Left ventricle myocardium inferior (tissue), 1 donor: ENCODE results near the gene GRK7. TPM values are rescaled to one million over a fixed set of nuclear protein-coding genes. Genes with fewer than 3 reads are reported as not detected.

Experiments
- DNase-seq: peaks from one replicate; pipeline ENCODE4 v3.0.0-alpha.2; 2020
- H3K27ac ChIP-seq: fragments of 200-600 bp; replicated peaks from 2 replicates; pipeline ENCODE4 v1.8.0; 2021
- H3K27me3 ChIP-seq: fragments of 200-600 bp; 2 replicates; pipeline ENCODE4 v1.8.0; 2021; ENCODE audit warnings: low read depth
- H3K36me3 ChIP-seq: fragments of 200-600 bp; 2 replicates; pipeline ENCODE4 v1.8.0; 2021
- H3K4me1 ChIP-seq: fragments of 200-600 bp; 2 replicates; pipeline ENCODE4 v1.8.0; 2021
- H3K4me3 ChIP-seq: fragments of 200-600 bp; 2 replicates; pipeline ENCODE4 v1.8.0; 2021; ENCODE audit warnings: mild to moderate bottlenecking, moderate library complexity
- H3K9me3 ChIP-seq: fragments of 200-600 bp; replicated peaks from 2 replicates; pipeline ENCODE4 v1.8.0; 2021
- CTCF ChIP-seq: fragments of 200-600 bp; IDR thresholded peaks from 2 replicates; pipeline ENCODE4 v1.8.0; 2021; ENCODE audit warnings: antibody characterized with exemption, mild to moderate bottlenecking, borderline replicate concordance
- intact Hi-C: fragments of 100-400 bp; cut with micrococcal nuclease; formaldehyde crosslinking; loops from one replicate; pipeline ENCODE4 v1.11.0; 2022
- total RNA-seq: library from RNA; stranded (reverse); fragmentation: NEBNext Ultra II Directional; extraction: Animal tissue kit (Norgen Biotek cat#: 25700); gene quantifications from one replicate; pipeline ENCODE4 v1.2.1, GENCODE V29; 2021
- donor health status: DM: no; HTN: yes; CAD: no; lungs with severe emphysema.

The GRK7 gene
- total RNA-seq, 1 donor from 2014 or later, result not detected

- Histone ChIP-seq H3K9me3 (no peaks in the 10 kb centered on the region), H3K36me3 (no peaks in the 10 kb centered on the region), H3K4me1 (no peaks in the 10 kb centered on the region), H3K27ac (no peak overlapping the region), H3K4me3 (no peak overlapping the region), H3K27me3 (no peaks in the 10 kb centered on the region)
- DNase-seq, result no peak
- no peak for TF ChIP-seq CTCF
- intact Hi-C loops, result no loop called here
These were observed 39.0 kb upstream of the GRK7 start for GRCh38 chr3:141724186-141724585.

- no peak for TF ChIP-seq CTCF
- Histone ChIP-seq H3K27me3 (no peaks in the 10 kb centered on the region), H3K4me1 (no peaks in the 10 kb centered on the region), H3K36me3 (no peaks in the 10 kb centered on the region), H3K27ac (no peak overlapping the region), H3K4me3 (no peak overlapping the region), H3K9me3 (no peaks in the 10 kb centered on the region)
- intact Hi-C loops, result no loop called here
- DNase-seq, result no peak
These were observed 38.2 kb upstream of the GRK7 start for GRCh38 chr3:141725036-141725435.

- intact Hi-C loops, result no loop called here
- no peaks in the 10 kb centered on the region for H3K36me3 ChIP-seq
- TF ChIP-seq CTCF, result no peak
- no peak overlapping the region for H3K4me3 ChIP-seq
- no peak for DNase-seq
- H3K27me3 ChIP-seq, result no peaks in the 10 kb centered on the region
- no peaks in the 10 kb centered on the region for H3K9me3 ChIP-seq
- H3K4me1 ChIP-seq, result no peaks in the 10 kb centered on the region
- H3K27ac ChIP-seq, result no peak overlapping the region
These were observed 36.7 kb upstream of the GRK7 start for GRCh38 chr3:141726483-141726882.

- Histone ChIP-seq H3K4me1 (no peaks in the 10 kb centered on the region), H3K36me3 (no peaks in the 10 kb centered on the region), H3K27ac (no peak overlapping the region), H3K4me3 (no peak overlapping the region), H3K27me3 (no peaks in the 10 kb centered on the region), H3K9me3 (no peaks in the 10 kb centered on the region)
- no peak for TF ChIP-seq CTCF
- intact Hi-C loops, result no loop called here
- no peak for DNase-seq
These were observed 34.8 kb upstream of the GRK7 start for GRCh38 chr3:141728355-141728892.

DNA sequence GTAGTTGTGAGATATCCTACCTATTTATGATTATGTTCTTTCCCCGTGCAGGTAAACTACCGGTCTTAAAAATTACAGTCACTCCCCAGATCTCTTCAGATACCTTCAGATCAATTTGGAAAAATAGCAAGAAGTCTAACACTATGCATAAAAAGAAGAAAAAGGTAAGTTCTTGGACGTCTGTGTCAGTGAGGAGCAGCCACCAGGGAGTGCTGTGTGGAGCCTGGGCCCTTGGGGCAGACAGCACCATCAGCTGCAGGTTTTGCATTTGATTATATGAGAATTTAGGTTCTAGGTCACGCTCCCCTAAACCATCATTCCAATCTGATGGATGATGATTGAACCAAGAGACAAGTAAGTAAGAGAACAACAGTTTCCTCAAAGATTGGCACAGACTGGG, 34.0 kb upstream of the GRK7 start:
- intact Hi-C loops, result no loop called here
- no peak for DNase-seq
- H3K27ac ChIP-seq, result no peak overlapping the region
- H3K9me3 ChIP-seq, result no peaks in the 10 kb centered on the region
- no peak for TF ChIP-seq CTCF
- no peaks in the 10 kb centered on the region for H3K27me3 ChIP-seq
- no peaks in the 10 kb centered on the region for H3K4me1 ChIP-seq
- H3K36me3 ChIP-seq, result no peaks in the 10 kb centered on the region
- no peak overlapping the region for H3K4me3 ChIP-seq
